HL-60 (cell line): ENCODE results near the gene CENPE.

Source experiments
- CTCF ChIP-seq: IDR thresholded peaks from one replicate; pipeline ENCODE4 v1.5.1; 2011; ENCODE audit warnings: low read length, control low read depth, inconsistent platforms; ENCODE audit not compliant: insufficient read depth
- GABPA ChIP-seq: IDR thresholded peaks from 2 replicates; pipeline ENCODE4 v1.6.1; 2012; ENCODE audit warnings: low read depth
- POLR2AphosphoS5 ChIP-seq: IDR thresholded peaks from 2 replicates; pipeline ENCODE4 v1.6.1; 2012; ENCODE audit warnings: low read depth
- REST ChIP-seq: IDR thresholded peaks from 2 replicates; pipeline ENCODE4 v1.6.1; 2012; ENCODE audit warnings: low read depth; ENCODE audit not compliant: insufficient replicate concordance
- SPI1 ChIP-seq: IDR thresholded peaks from 2 replicates; pipeline ENCODE4 v1.6.1; 2012; ENCODE audit warnings: low read depth, mild to moderate bottlenecking, borderline replicate concordance

GRCh38 chr4:103201724-103202123 is 3.6 kb upstream of the CENPE start:
- TF ChIP-seq CTCF (no peak), POLR2AphosphoS5 (no peak), REST (no peak), GABPA (no peak), SPI1 (no peak)
